ENCODE data around the gene OR52E6. TPM values are rescaled to one million over a fixed set of nuclear protein-coding genes. Genes with fewer than 3 reads are reported as not detected.

OR52E6 gene
- total and polyA plus RNA-seq, 4 donors: not detected

DNA sequence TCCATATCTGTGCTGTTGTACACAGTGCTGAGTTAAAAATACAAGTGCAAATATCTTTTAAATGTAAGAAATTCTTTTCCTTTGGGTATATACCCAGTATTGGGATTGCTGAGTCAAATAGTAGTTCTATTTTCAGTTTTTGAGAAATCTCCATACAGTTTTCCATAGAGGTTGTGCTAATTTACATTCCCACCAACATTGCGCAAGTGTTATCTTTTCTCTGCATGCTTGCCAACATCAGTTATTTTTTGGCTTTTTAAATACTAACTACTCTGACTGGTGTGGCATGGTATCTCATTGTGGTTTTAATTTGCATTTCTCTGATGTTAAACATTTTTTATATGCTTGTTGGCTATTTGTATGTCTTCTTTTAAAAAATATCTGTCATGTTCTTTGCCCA, 9.3 kb upstream of the OR52E6 start:
- no peaks in the 10 kb centered on the region for H3K36me3 ChIP-seq (ENCODE audit: control insufficient read depth in 1 of 2, insufficient read depth in 2 of 2, low read length in 1 of 2)
- no peaks in the 10 kb centered on the region for H3K9me3 ChIP-seq (ENCODE audit: control insufficient read depth, low read length)
- no peak overlapping the region for H3K27ac ChIP-seq (ENCODE audit: low read depth in 1 of 2, low read length in 2 of 2)
- intact Hi-C loops (cut with DNase I): no loop called here
- H3K27me3 ChIP-seq (ENCODE audit: control insufficient read depth in 1 of 2, insufficient read depth in 2 of 2, low read length in 1 of 2): no peaks in the 10 kb centered on the region
- no peak overlapping the region for H3K4me3 ChIP-seq (ENCODE audit: low read length in 2 of 2)
- ATAC-seq (ENCODE audit: low FRiP score) (no peak), DNase-seq (no peak)
- 71 to 82% methylated on average over 1 of the region's 1 CpG for WGBS, 2 donors
- no peaks in the 10 kb centered on the region for H3K4me1 ChIP-seq (ENCODE audit: control insufficient read depth in 1 of 2, insufficient read depth in 2 of 2, low read length in 2 of 2)

DNA sequence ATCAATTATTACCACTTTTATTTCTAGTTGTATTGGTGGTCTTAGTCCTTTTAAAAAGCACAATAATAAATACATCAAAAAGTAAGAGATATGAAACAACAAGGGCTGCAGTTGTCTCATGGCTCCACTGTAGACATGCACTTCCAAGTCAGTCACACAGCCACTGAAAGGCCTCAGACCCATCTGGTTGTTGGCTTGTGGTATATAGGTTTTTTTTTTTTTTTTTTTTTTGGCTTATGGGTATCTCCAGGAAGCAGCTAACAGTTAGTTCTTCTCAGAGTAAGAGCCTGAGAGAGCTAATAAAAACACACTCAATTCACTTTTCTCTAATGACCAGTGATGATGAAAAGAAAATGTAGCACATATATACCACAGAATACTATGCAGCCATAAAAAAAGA, 6.0 kb upstream of the OR52E6 start:
- intact Hi-C loops (cut with DNase I): no loop called here
- no peak overlapping the region for H3K4me3 ChIP-seq (ENCODE audit: low read length in 2 of 2)
- H3K4me1 ChIP-seq (ENCODE audit: control insufficient read depth in 1 of 2, insufficient read depth in 2 of 2, low read length in 2 of 2): no peaks in the 10 kb centered on the region
- no peaks in the 10 kb centered on the region for H3K36me3 ChIP-seq (ENCODE audit: control insufficient read depth in 1 of 2, insufficient read depth in 2 of 2, low read length in 1 of 2)
- H3K9me3 ChIP-seq (ENCODE audit: control insufficient read depth, low read length): no peaks in the 10 kb centered on the region
- no peak for ATAC-seq (ENCODE audit: low FRiP score)
- no peaks in the 10 kb centered on the region for H3K27me3 ChIP-seq (ENCODE audit: control insufficient read depth in 1 of 2, insufficient read depth in 2 of 2, low read length in 1 of 2)
- no peak overlapping the region for H3K27ac ChIP-seq (ENCODE audit: low read depth in 1 of 2, low read length in 2 of 2)
- no peak for DNase-seq

DNA sequence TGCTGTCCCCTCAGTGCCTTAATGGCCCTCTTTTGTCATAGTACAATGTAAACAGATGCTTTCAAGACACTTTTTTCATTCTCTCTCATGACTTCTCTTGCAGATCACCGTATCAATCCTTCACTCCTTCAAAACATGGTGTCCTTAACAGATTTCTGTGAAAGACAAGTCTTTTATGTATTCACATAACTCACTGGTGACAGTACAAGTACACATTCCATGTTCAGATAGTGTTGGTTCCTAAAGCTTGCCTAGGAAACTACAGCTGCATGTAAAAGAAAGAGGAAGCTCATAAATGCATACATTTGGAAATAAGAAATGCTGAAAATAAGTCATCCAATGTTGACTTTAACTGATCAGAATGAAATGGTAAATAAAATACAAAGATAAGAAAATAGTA, 5.0 kb upstream of the OR52E6 start:
- no peak overlapping the region for H3K27ac ChIP-seq (ENCODE audit: low read depth in 1 of 2, low read length in 2 of 2)
- DNase-seq (no peak), ATAC-seq (ENCODE audit: low FRiP score) (no peak)
- no peaks in the 10 kb centered on the region for H3K9me3 ChIP-seq (ENCODE audit: control insufficient read depth, low read length)
- no peak overlapping the region for H3K4me3 ChIP-seq (ENCODE audit: low read length in 2 of 2)
- 57 to 68% methylated on average over 1 of the region's 1 CpG for WGBS, 2 donors
- H3K27me3 ChIP-seq (ENCODE audit: control insufficient read depth in 1 of 2, insufficient read depth in 2 of 2, low read length in 1 of 2): no peaks in the 10 kb centered on the region
- intact Hi-C loops (cut with DNase I): no loop called here
- H3K4me1 ChIP-seq (ENCODE audit: control insufficient read depth in 1 of 2, insufficient read depth in 2 of 2, low read length in 2 of 2): no peaks in the 10 kb centered on the region
- no peaks in the 10 kb centered on the region for H3K36me3 ChIP-seq (ENCODE audit: control insufficient read depth in 1 of 2, insufficient read depth in 2 of 2, low read length in 1 of 2)

DNA sequence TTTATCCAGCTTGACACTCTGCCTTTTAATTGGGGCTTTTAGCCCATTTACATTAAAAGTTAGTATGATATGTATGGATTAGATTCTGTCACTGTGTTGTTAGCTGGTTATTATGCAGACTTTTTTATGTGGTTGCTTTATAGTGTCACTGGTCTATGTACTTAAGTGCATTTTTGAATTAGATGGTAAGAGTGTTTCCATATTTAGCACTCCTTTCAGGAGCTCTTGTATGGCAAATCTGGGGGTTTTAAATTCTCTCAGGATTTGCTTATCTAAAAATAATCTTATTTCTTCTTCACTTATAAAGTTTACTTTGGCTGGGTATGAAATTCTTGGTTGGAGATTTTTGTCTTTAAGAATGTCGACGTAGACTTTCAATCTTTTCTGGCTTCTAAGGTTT, 4.0 kb downstream of the OR52E6 start:
- H3K36me3 ChIP-seq (ENCODE audit: control insufficient read depth in 1 of 2, insufficient read depth in 2 of 2, low read length in 1 of 2): no peaks in the 10 kb centered on the region
- H3K4me1 ChIP-seq (ENCODE audit: control insufficient read depth in 1 of 2, insufficient read depth in 2 of 2, low read length in 2 of 2): no peaks in the 10 kb centered on the region
- no peak overlapping the region for H3K27ac ChIP-seq (ENCODE audit: low read depth in 1 of 2, low read length in 2 of 2)
- DNase-seq: no peak
- H3K27me3 ChIP-seq (ENCODE audit: control insufficient read depth in 1 of 2, insufficient read depth in 2 of 2, low read length in 1 of 2): no peaks in the 10 kb centered on the region
- ATAC-seq (ENCODE audit: low FRiP score): no peak
- intact Hi-C loops (cut with DNase I): no loop called here
- H3K9me3 ChIP-seq (ENCODE audit: control insufficient read depth, low read length): no peaks in the 10 kb centered on the region
- no peak overlapping the region for H3K4me3 ChIP-seq (ENCODE audit: low read length in 2 of 2)
- 10 to 27% methylated on average over 2 of the region's 2 CpGs for WGBS, 2 donors

DNA sequence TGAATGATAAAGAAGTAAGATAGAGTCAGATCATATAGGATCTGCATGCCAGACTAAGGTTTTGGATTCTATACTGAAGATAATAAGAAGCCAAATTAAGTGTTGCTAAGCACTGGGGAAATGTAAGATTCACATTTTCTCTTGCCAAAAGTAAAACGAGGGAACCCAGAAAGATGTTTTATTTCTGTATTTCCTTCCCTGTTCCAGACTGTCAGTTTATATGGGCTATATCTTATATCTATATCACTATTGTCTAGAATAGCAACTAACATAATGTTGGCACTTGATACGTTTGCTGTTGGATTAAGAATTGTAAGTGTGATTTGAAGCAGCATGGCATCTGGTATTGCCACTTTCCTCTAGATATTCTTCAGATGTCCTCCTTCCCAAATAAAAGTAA, 8.3 kb downstream of the OR52E6 start:
- H3K4me3 ChIP-seq (ENCODE audit: low read length in 2 of 2): no peak overlapping the region
- DNase-seq (no peak), ATAC-seq (ENCODE audit: low FRiP score) (no peak)
- no peaks in the 10 kb centered on the region for H3K9me3 ChIP-seq (ENCODE audit: control insufficient read depth, low read length)
- no peaks in the 10 kb centered on the region for H3K4me1 ChIP-seq (ENCODE audit: control insufficient read depth in 1 of 2, insufficient read depth in 2 of 2, low read length in 2 of 2)
- no peaks in the 10 kb centered on the region for H3K27me3 ChIP-seq (ENCODE audit: control insufficient read depth in 1 of 2, insufficient read depth in 2 of 2, low read length in 1 of 2)
- H3K36me3 ChIP-seq (ENCODE audit: control insufficient read depth in 1 of 2, insufficient read depth in 2 of 2, low read length in 1 of 2): no peaks in the 10 kb centered on the region
- H3K27ac ChIP-seq (ENCODE audit: low read depth in 1 of 2, low read length in 2 of 2): no peak overlapping the region
- intact Hi-C loops (cut with DNase I): no loop called here
- WGBS, 2 donors: 29 to 31% methylated on average over 2 of the region's 2 CpGs

DNA sequence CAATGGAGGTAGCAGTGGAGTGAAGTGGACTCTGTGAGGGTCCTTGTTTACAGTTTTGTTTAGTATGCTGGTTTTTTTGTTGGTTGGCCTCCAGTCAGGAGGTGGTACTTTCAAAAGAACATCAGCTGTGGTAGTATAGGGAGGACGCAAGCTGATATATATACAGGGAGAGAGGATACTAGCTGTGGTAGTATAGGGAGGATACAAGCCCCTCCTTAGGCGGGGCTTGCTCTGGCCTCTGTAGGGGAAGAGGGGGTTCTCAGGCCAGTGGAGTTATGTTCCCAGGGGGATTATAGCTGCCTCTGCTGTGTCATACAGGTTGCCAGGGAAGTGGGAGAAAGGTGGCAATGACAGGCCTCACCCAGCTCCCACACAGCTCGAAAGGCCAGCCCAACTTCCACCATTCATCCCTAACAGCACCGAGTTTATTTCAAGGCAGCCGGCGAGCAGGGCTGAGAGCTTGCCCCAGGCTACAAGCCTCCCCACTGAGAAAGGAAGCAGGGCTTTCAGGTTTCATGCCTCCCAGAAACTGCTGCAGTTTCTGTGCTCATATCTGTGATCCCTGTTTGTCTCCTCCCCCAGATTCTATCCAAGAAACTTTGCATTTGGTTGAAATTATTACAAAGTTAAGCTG, 10.4 kb downstream of the OR52E6 start:
- WGBS, 2 donors: 70 to 92% methylated on average over 6 of the region's 6 CpGs
- Histone ChIP-seq H3K9me3 (ENCODE audit: control insufficient read depth, low read length) (peaks cover under 1% of the 10 kb centered on the region), H3K27ac (ENCODE audit: low read depth in 1 of 2, low read length in 2 of 2) (no peak overlapping the region), H3K27me3 (ENCODE audit: control insufficient read depth in 1 of 2, insufficient read depth in 2 of 2, low read length in 1 of 2) (no peaks in the 10 kb centered on the region), H3K36me3 (ENCODE audit: control insufficient read depth in 1 of 2, insufficient read depth in 2 of 2, low read length in 1 of 2) (no peaks in the 10 kb centered on the region), H3K4me3 (ENCODE audit: low read length in 2 of 2) (no peak overlapping the region), H3K4me1 (ENCODE audit: control insufficient read depth in 1 of 2, insufficient read depth in 2 of 2, low read length in 2 of 2) (no peaks in the 10 kb centered on the region)
- DNase-seq (no peak), ATAC-seq (ENCODE audit: low FRiP score) (no peak)
- intact Hi-C loops (cut with DNase I): no loop called here

DNA sequence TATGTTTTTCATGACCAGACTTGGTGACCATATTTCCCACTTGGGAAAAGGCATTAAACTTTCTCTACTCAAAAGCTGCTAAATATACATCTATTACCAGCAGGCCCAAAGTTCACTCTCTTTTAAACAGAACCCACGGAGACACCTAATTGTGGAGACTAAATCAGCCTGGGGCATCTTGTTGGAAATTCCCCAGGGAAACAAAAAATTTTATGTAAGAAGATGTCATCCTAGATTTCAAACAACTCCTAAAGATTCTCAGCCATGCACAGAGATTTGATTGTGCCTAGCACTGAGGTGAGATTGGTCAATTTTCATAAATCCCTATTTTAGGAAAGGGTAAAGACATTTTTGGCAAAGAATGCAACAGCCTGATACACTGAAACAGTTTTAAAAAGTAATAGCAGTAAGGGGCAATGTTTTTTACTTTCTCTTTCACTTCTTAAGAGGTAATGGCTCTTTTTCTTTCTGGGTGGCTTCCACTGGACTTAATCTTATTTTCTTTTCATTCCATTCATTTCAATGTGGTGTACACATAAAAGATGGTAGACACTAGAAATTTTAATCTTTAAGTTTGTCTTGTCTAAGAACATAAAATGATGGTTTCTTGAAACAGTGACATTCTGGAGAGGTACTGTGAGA, 23.3 kb downstream of the OR52E6 start:
- ATAC-seq (ENCODE audit: low FRiP score) (no peak), DNase-seq (no peak)
- Histone ChIP-seq H3K27me3 (ENCODE audit: control insufficient read depth in 1 of 2, insufficient read depth in 2 of 2, low read length in 1 of 2) (no peaks in the 10 kb centered on the region), H3K4me3 (ENCODE audit: low read length in 2 of 2) (no peak overlapping the region), H3K36me3 (ENCODE audit: control insufficient read depth in 1 of 2, insufficient read depth in 2 of 2, low read length in 1 of 2) (no peaks in the 10 kb centered on the region), H3K9me3 (ENCODE audit: control insufficient read depth, low read length) (no peaks in the 10 kb centered on the region), H3K27ac (ENCODE audit: low read depth in 1 of 2, low read length in 2 of 2) (no peak overlapping the region), H3K4me1 (ENCODE audit: control insufficient read depth in 1 of 2, insufficient read depth in 2 of 2, low read length in 2 of 2) (no peaks in the 10 kb centered on the region)
- intact Hi-C loops (cut with DNase I): no loop called here
- WGBS, 2 donors: 45 to 50% methylated on average over 1 of the region's 1 CpG

DNA sequence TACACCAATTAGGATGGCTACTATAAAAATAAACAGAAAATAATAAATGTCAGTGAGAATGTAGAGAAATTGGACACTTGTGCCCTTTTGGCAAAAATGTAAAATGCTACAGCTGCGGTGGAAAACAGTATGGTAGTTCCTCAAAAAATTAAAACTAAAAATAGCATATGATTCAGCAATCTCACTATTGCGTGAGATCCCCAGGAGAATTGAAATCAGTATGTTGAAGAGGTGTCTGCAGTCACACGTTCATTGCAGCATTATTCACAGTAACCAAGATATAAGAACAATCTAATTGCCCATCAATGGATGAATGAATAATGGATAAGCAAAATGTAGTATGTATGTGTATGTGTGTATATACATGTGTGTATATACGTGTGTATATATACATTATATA, 26.2 kb downstream of the OR52E6 start:
- ATAC-seq (ENCODE audit: low FRiP score) (no peak), DNase-seq (no peak)
- Histone ChIP-seq H3K27ac (ENCODE audit: low read depth in 1 of 2, low read length in 2 of 2) (no peak overlapping the region), H3K27me3 (ENCODE audit: control insufficient read depth in 1 of 2, insufficient read depth in 2 of 2, low read length in 1 of 2) (no peaks in the 10 kb centered on the region), H3K36me3 (ENCODE audit: control insufficient read depth in 1 of 2, insufficient read depth in 2 of 2, low read length in 1 of 2) (no peaks in the 10 kb centered on the region), H3K4me3 (ENCODE audit: low read length in 2 of 2) (no peak overlapping the region), H3K4me1 (ENCODE audit: control insufficient read depth in 1 of 2, insufficient read depth in 2 of 2, low read length in 2 of 2) (no peaks in the 10 kb centered on the region), H3K9me3 (ENCODE audit: control insufficient read depth, low read length) (no peaks in the 10 kb centered on the region)
- intact Hi-C loops (cut with DNase I): no loop called here
- 11 to 16% methylated on average over 4 of the region's 4 CpGs for WGBS, 2 donors

Measured in aorta (tissue), 5 donors.